Activated naive CD4-positive, alpha-beta T cell treated with anti-CD3 and anti-CD28 coated beads, Interleukin-2, amount 10 ng/mL, durations not matched to agents 7 days and 5 days (primary cell): ENCODE measurements around the gene ABCC9.

Experiments
- CTCF ChIA-PET: fragments of 350-600 bp; sonication (Branson Sonifier 250); formaldehyde crosslinking; loops from one replicate; lab custom pipeline; 2021; ENCODE audit warnings: antibody characterized with exemption; lab: Charles Lee
- DNase-seq: peaks from one replicate; pipeline ENCODE4 v3.0.0-alpha.2; 2020
- H3K27ac Mint-ChIP-seq: one replicate; pipeline ENCODE4 v1.8.0; 2021; ENCODE audit warnings: mild to moderate bottlenecking, moderate library complexity, mixed read lengths
- H3K27me3 Mint-ChIP-seq: one replicate; pipeline ENCODE4 v1.8.0; 2021; ENCODE audit warnings: mild to moderate bottlenecking, mixed read lengths
- H3K36me3 Mint-ChIP-seq: one replicate; pipeline ENCODE4 v1.8.0; 2021; ENCODE audit warnings: mixed read lengths
- H3K4me1 Mint-ChIP-seq: one replicate; pipeline ENCODE4 v1.8.0; 2021; ENCODE audit warnings: mixed read lengths
- H3K4me3 Mint-ChIP-seq: one replicate; pipeline ENCODE4 v1.8.0; 2021; ENCODE audit warnings: mild to moderate bottlenecking, moderate library complexity, mixed read lengths
- H3K9me3 Mint-ChIP-seq: one replicate; pipeline ENCODE4 v1.8.0; 2021; ENCODE audit warnings: mixed read lengths

Gene ABCC9

GRCh38 chr12:21881965-21882364 is 59.3 kb downstream of the ABCC9 start:
- H3K27ac Mint-ChIP-seq: no peak overlapping the region
- CTCF ChIA-PET: no interaction called here
- H3K27me3 Mint-ChIP-seq: no peaks in the 10 kb centered on the region
- no peak for DNase-seq
- no peak overlapping the region for H3K4me3 Mint-ChIP-seq
- H3K36me3 Mint-ChIP-seq: no peaks in the 10 kb centered on the region
- no peaks in the 10 kb centered on the region for H3K9me3 Mint-ChIP-seq
- no peaks in the 10 kb centered on the region for H3K4me1 Mint-ChIP-seq

GRCh38 chr12:21879312-21879711 is 61.9 kb downstream of the ABCC9 start:
- no peak overlapping the region for H3K4me3 Mint-ChIP-seq
- no peak for DNase-seq
- no peaks in the 10 kb centered on the region for H3K36me3 Mint-ChIP-seq
- no peaks in the 10 kb centered on the region for H3K4me1 Mint-ChIP-seq
- CTCF ChIA-PET: no interaction called here
- no peaks in the 10 kb centered on the region for H3K27me3 Mint-ChIP-seq
- no peak overlapping the region for H3K27ac Mint-ChIP-seq
- H3K9me3 Mint-ChIP-seq: no peaks in the 10 kb centered on the region

DNA sequence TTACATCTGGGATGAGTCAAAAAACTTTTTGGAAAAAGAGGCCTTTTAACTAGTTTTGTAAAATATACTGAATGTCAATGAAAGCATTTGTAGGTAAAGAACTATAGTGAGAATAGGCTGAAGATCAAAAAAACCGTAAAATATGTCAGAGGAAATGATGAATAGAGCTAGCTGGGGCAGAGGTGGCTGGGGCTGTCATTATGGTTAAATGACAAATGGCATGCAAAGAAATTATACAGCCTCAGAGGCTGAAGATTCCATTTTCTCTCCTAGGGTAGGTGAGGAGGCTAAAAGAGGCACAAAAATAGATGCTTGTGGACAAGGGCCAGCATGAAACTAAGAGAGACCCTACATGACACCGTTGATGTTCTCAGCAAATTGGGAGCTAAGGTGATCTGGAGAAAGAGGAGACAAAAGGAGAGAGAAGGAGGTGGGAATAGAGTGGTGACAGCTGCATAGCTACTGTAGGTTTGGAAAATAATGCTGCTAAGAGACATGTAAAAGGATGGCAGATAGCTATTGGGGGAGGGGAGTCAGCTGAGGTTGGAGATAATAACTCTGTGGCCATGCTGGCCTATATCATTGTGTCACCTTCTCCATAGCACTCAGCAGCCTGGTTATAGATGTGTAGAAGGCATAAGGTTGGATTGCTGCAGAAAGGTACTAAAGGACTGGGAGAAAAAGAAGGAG is 63.8 kb downstream of the ABCC9 start:
- no peaks in the 10 kb centered on the region for H3K9me3 Mint-ChIP-seq
- H3K4me3 Mint-ChIP-seq: no peak overlapping the region
- CTCF ChIA-PET: no interaction called here
- H3K4me1 Mint-ChIP-seq: no peaks in the 10 kb centered on the region
- no peak overlapping the region for H3K27ac Mint-ChIP-seq
- DNase-seq: no peak
- H3K27me3 Mint-ChIP-seq: no peaks in the 10 kb centered on the region
- H3K36me3 Mint-ChIP-seq: no peaks in the 10 kb centered on the region

DNA sequence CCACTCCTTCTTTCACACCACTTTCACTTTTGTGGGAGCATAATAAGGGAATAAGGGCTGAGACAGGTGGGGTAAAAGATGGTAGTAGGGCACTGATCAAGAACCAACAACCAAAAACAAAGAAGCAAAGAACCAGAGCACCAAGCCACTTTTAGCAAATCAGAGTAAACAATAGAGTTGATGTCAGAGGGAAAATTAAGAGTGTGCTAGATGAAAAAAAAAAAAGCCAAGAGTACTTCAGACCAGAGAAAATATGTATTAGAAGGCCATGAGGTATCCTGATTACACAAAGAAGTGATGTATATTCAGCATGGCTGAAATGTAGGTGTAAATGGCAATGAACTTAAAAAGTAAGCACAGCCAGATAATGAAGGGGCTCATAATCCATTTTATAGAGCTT is 75.4 kb downstream of the ABCC9 start:
- Mint-ChIP-seq H3K9me3 (no peaks in the 10 kb centered on the region), H3K27me3 (no peaks in the 10 kb centered on the region), H3K27ac (no peak overlapping the region), H3K4me3 (no peak overlapping the region), H3K36me3 (no peaks in the 10 kb centered on the region), H3K4me1 (no peaks in the 10 kb centered on the region)
- CTCF ChIA-PET: no interaction called here
- DNase-seq: no peak

DNA sequence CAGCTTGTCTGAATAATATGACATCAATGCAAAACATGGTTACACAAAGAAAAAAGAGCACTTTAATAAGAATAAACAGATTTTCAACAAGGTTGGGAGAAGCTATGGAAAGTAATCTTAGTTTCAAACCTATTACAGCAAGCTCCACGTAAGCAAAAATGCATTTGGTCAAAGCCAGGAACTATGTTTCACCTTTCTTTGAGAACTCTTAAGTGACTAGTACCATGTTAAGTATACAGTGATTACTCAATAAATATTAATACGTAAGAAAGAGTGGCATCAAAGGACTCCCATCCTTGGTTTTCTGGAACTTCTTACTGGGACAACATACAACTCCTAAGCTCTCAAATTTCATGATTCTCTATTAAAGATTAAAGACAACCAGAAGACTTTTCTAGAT is 80.7 kb downstream of the ABCC9 start:
- Mint-ChIP-seq H3K4me3 (no peak overlapping the region), H3K27ac (no peak overlapping the region), H3K9me3 (no peaks in the 10 kb centered on the region), H3K4me1 (no peaks in the 10 kb centered on the region), H3K36me3 (no peaks in the 10 kb centered on the region), H3K27me3 (no peaks in the 10 kb centered on the region)
- CTCF ChIA-PET: no interaction called here
- DNase-seq: no peak

GRCh38 chr12:21860128-21860527 is 81.1 kb downstream of the ABCC9 start:
- Mint-ChIP-seq H3K36me3 (no peaks in the 10 kb centered on the region), H3K27me3 (no peaks in the 10 kb centered on the region), H3K9me3 (no peaks in the 10 kb centered on the region), H3K4me3 (no peak overlapping the region), H3K27ac (no peak overlapping the region), H3K4me1 (no peaks in the 10 kb centered on the region)
- CTCF ChIA-PET: no interaction called here
- DNase-seq: no peak

GRCh38 chr12:21852251-21852650 is 89.0 kb downstream of the ABCC9 start:
- no peaks in the 10 kb centered on the region for H3K9me3 Mint-ChIP-seq
- no peaks in the 10 kb centered on the region for H3K36me3 Mint-ChIP-seq
- H3K27ac Mint-ChIP-seq: no peak overlapping the region
- H3K4me3 Mint-ChIP-seq: no peak overlapping the region
- H3K27me3 Mint-ChIP-seq: no peaks in the 10 kb centered on the region
- H3K4me1 Mint-ChIP-seq: no peaks in the 10 kb centered on the region
- no peak for DNase-seq
- CTCF ChIA-PET: no interaction called here

DNA sequence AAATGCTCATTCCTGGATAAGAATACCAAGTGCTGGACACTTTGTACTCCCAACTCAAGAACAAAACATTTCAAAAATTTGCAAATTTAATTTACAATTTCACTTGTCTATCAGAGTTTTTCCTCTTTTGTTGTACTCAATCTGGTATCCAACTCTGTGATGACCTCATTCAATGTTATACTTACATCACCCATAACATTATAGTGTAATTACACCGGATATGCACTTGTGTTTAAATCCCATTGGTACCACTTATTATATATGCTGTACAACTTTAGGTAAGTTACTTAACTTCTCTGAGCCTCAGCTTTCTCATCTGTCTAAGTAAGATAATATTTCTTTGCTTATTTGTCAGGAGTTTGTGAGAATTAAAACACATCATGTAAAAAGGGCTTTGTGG is 90.1 kb downstream of the ABCC9 start:
- CTCF ChIA-PET: no interaction called here
- H3K4me3 Mint-ChIP-seq: no peak overlapping the region
- H3K27ac Mint-ChIP-seq: no peak overlapping the region
- no peaks in the 10 kb centered on the region for H3K9me3 Mint-ChIP-seq
- H3K4me1 Mint-ChIP-seq: no peaks in the 10 kb centered on the region
- no peak for DNase-seq
- no peaks in the 10 kb centered on the region for H3K27me3 Mint-ChIP-seq
- H3K36me3 Mint-ChIP-seq: no peaks in the 10 kb centered on the region

DNA sequence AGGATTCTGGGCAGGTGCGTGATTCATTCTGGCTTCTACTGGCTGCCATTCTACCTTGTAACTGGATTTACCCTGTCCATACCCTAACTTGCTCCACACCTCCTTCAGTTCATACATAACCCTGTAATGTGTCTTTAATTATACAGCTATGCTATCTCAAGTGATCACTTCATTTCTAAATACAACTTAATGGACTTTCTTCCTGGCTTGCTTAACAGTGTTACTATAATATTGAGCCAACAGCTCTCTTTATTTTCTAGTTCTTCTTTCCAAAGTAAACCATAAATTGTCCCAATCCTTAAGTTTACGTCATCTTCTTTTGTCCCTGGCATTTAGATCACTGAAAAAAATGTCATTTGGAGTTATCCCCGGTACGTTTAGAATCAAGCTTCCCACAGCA is 90.8 kb downstream of the ABCC9 start:
- no peak for DNase-seq
- Mint-ChIP-seq H3K27ac (no peak overlapping the region), H3K36me3 (no peaks in the 10 kb centered on the region), H3K27me3 (no peaks in the 10 kb centered on the region), H3K4me3 (no peak overlapping the region), H3K9me3 (no peaks in the 10 kb centered on the region), H3K4me1 (no peaks in the 10 kb centered on the region)
- CTCF ChIA-PET: no interaction called here

- Mint-ChIP-seq H3K9me3 (no peaks in the 10 kb centered on the region), H3K36me3 (no peaks in the 10 kb centered on the region), H3K27me3 (no peaks in the 10 kb centered on the region), H3K4me1 (no peaks in the 10 kb centered on the region), H3K4me3 (no peak overlapping the region), H3K27ac (no peak overlapping the region)
- CTCF ChIA-PET: no interaction called here
- no peak for DNase-seq
Measured at GRCh38 chr12:21849878-21850277, 91.3 kb downstream of the ABCC9 start.

- CTCF ChIA-PET: no interaction called here
- Mint-ChIP-seq H3K4me1 (no peaks in the 10 kb centered on the region), H3K36me3 (no peaks in the 10 kb centered on the region), H3K27me3 (no peaks in the 10 kb centered on the region), H3K4me3 (no peak overlapping the region), H3K27ac (no peak overlapping the region), H3K9me3 (no peaks in the 10 kb centered on the region)
- no peak for DNase-seq
Measured at GRCh38 chr12:21848192-21848591, 93.0 kb downstream of the ABCC9 start.

GRCh38 chr12:21843795-21844194 is 97.4 kb downstream of the ABCC9 start:
- CTCF ChIA-PET: no interaction called here
- no peaks in the 10 kb centered on the region for H3K4me1 Mint-ChIP-seq
- H3K27me3 Mint-ChIP-seq: no peaks in the 10 kb centered on the region
- H3K27ac Mint-ChIP-seq: no peak overlapping the region
- DNase-seq: no peak
- no peaks in the 10 kb centered on the region for H3K9me3 Mint-ChIP-seq
- H3K36me3 Mint-ChIP-seq: no peaks in the 10 kb centered on the region
- H3K4me3 Mint-ChIP-seq: no peak overlapping the region

DNA sequence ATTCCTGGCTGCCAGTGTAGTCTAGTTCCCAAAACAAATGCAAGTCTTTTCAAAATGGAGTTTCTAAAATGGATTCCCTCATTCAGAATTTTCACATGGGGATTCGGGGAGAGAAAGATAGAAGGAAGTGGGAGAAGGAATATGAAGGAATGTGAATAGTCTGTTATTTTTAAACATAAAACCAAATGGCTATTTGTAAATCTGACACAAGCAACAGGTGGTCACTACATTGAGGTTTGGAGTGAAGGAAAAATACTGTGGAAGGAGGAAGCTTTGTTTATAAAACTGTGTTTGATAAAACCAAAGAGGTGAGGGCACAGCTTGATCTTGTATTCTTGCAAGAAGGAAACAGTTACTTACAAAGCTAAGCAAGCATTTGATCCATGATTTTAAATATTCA is 101.5 kb downstream of the ABCC9 start:
- Mint-ChIP-seq H3K27ac (no peak overlapping the region), H3K9me3 (no peaks in the 10 kb centered on the region), H3K27me3 (no peaks in the 10 kb centered on the region), H3K4me3 (no peak overlapping the region), H3K4me1 (no peaks in the 10 kb centered on the region), H3K36me3 (no peaks in the 10 kb centered on the region)
- CTCF ChIA-PET: no interaction called here
- no peak for DNase-seq

GRCh38 chr12:21837847-21838246 is 103.4 kb downstream of the ABCC9 start:
- Mint-ChIP-seq H3K4me3 (no peak overlapping the region), H3K9me3 (no peaks in the 10 kb centered on the region)

GRCh38 chr12:21831791-21832344 is 109.4 kb downstream of the ABCC9 start:
- H3K4me3 Mint-ChIP-seq: no peak overlapping the region
- no peaks in the 10 kb centered on the region for H3K27me3 Mint-ChIP-seq
- no peak overlapping the region for H3K27ac Mint-ChIP-seq
- H3K4me1 Mint-ChIP-seq: no peaks in the 10 kb centered on the region
- H3K9me3 Mint-ChIP-seq: no peaks in the 10 kb centered on the region
- CTCF ChIA-PET: no interaction called here
- DNase-seq: no peak
- no peaks in the 10 kb centered on the region for H3K36me3 Mint-ChIP-seq

More at GRCh38 chr12:21837847-21838246, 103.4 kb downstream of the ABCC9 start:
- CTCF ChIA-PET: interaction anchor here (0.6 kb wide), 1 partner anchor 140 kb away, joined by 3 read pairs; no protein-coding TSS in a partner anchor
- no peak for DNase-seq
- no peaks in the 10 kb centered on the region for H3K27me3 Mint-ChIP-seq
- H3K36me3 Mint-ChIP-seq: no peaks in the 10 kb centered on the region
- H3K4me1 Mint-ChIP-seq: no peaks in the 10 kb centered on the region
- H3K27ac Mint-ChIP-seq: no peak overlapping the region
